ENCODE data around the gene G6PC1. TPM values are rescaled to one million over a fixed set of nuclear protein-coding genes. Genes with fewer than 3 reads are reported as not detected.

G6PC1 gene
- total and polyA plus RNA-seq, 2 of the 13 experiments (the other 11 are each of a cell fraction or from before 2014, with no cell fraction given): 1.7 to 37.9 TPM

- TF ChIP-seq, protein P1, sequence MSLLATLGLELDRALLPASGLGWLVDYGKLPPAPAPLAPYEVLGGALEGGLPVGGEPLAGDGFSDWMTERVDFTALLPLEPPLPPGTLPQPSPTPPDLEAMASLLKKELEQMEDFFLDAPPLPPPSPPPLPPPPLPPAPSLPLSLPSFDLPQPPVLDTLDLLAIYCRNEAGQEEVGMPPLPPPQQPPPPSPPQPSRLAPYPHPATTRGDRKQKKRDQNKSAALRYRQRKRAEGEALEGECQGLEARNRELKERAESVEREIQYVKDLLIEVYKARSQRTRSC (CRISPR knock-in tag; IDR thresholded peaks at IDR 0.05; ENCODE audit: low read depth): 0 out of 2 replicates have a peak, but pooled peaks have one; percentile 6
- 0 out of 2 replicates have a peak, but pooled peaks have one; percentile 40 for TF ChIP-seq ZNF274 (CRISPR knock-in tag; IDR thresholded peaks at IDR 0.05)
- TF ChIP-seq HMG20B (CRISPR knock-in tag; conservative IDR thresholded peaks at IDR 0.05): 0 out of 2 replicates have a peak, but pooled peaks have one; percentile 36
- TF ChIP-seq PHF21A (CRISPR knock-in tag; IDR thresholded peaks at IDR 0.05): peak; percentile 93
- TF ChIP-seq MXI1 (IDR thresholded peaks at IDR 0.05; ENCODE audit: borderline replicate concordance, low read depth, low read length): peak; percentile 78; the same call in 1 of the 3 replicates
- TF ChIP-seq LCORL (IDR thresholded peaks at IDR 0.05): no peak
- TF ChIP-seq LCORL (CRISPR knock-in tag; IDR thresholded peaks at IDR 0.05): peak; percentile 96
- TF ChIP-seq SRSF1 (optimal IDR thresholded peaks at IDR 0.05; ENCODE audit: low read depth, low read length): no peak
- TF ChIP-seq ZNF770 (CRISPR knock-in tag; IDR thresholded peaks at IDR 0.05): peak; percentile 93
- no peak for TF ChIP-seq ATAD3A (CRISPR knock-in tag; IDR thresholded peaks at IDR 0.05)
- TF ChIP-seq, protein P2, sequence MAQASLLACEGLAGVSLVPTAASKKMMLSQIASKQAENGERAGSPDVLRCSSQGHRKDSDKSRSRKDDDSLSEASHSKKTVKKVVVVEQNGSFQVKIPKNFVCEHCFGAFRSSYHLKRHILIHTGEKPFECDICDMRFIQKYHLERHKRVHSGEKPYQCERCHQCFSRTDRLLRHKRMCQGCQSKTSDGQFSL (CRISPR knock-in tag; IDR thresholded peaks at IDR 0.05): no peak
- TF ChIP-seq STAG1 (CRISPR knock-in tag; IDR thresholded peaks at IDR 0.05): peak; percentile 24; the same call in 1 of the 2 replicates
- TF ChIP-seq ZBTB21 (CRISPR knock-in tag; IDR thresholded peaks at IDR 0.05): no peak
- no peak for TF ChIP-seq ZNF563 (CRISPR knock-in tag; IDR thresholded peaks at IDR 0.05)
- TF ChIP-seq BCL6 (CRISPR knock-in tag; IDR thresholded peaks at IDR 0.05): peak; percentile 78
- TF ChIP-seq GABPA (IDR thresholded peaks at IDR 0.05; ENCODE audit: low read depth, low read length): no peak
- 0 out of 2 replicates have a peak, but pooled peaks have one; percentile 60 for TF ChIP-seq GABPA (CRISPR knock-in tag; IDR thresholded peaks at IDR 0.05; ENCODE audit: low read depth)
- TF ChIP-seq, protein P3, sequence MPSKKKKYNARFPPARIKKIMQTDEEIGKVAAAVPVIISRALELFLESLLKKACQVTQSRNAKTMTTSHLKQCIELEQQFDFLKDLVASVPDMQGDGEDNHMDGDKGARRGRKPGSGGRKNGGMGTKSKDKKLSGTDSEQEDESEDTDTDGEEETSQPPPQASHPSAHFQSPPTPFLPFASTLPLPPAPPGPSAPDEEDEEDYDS (CRISPR knock-in tag; IDR thresholded peaks at IDR 0.05): peak; percentile 85
- TF ChIP-seq POLR2G (IDR thresholded peaks at IDR 0.05; ENCODE audit: low read depth, low read length): peak; percentile 65
- no peak for TF ChIP-seq PAX8 (CRISPR knock-in tag; IDR thresholded peaks at IDR 0.05; ENCODE audit: borderline replicate concordance)
- peak; percentile 94 for TF ChIP-seq ZNF761 (CRISPR knock-in tag; conservative IDR thresholded peaks at IDR 0.05)
- peak; percentile 90 for TF ChIP-seq ZGPAT (CRISPR knock-in tag; IDR thresholded peaks at IDR 0.05)
- peak; percentile 99 for TF ChIP-seq MLX (CRISPR knock-in tag; IDR thresholded peaks at IDR 0.05)
- peak; percentile 99 for TF ChIP-seq GATAD2A (CRISPR knock-in tag; IDR thresholded peaks at IDR 0.05)
- peak; percentile 91 for TF ChIP-seq MEF2D (CRISPR knock-in tag; IDR thresholded peaks at IDR 0.05)
- no peak for TF ChIP-seq ZNF263 (CRISPR knock-in tag; IDR thresholded peaks at IDR 0.05)
Observed at GRCh38 chr17:42894283-42895184, 6.1 kb upstream of the G6PC1 start (continued).

Measured in HepG2 (cell line).